H9 (cell line): Measurements from ENCODE around the gene ARPC2. TPM values are rescaled to one million over a fixed set of nuclear protein-coding genes. Genes with fewer than 3 reads are reported as not detected.

Experiments used
- DNase-seq: peaks from one replicate; pipeline ENCODE4 v3.0.0-alpha.2; 2017
- H2AFZ ChIP-seq: one replicate; pipeline ENCODE4 v1.6.1; 2013; ENCODE audit warnings: mild to moderate bottlenecking, low read length, control low read depth, moderate library complexity
- H2AK5ac ChIP-seq: 2 replicates; pipeline ENCODE4 v1.6.1; 2013; ENCODE audit warnings: low read length, control low read depth, mixed read lengths; ENCODE audit not compliant: insufficient read length
- H2BK120ac ChIP-seq: one replicate; pipeline ENCODE4 v1.6.1; 2013; ENCODE audit warnings: low read depth, mild to moderate bottlenecking, low read length, control low read depth, inconsistent platforms; ENCODE audit not compliant: poor library complexity, severe bottlenecking
- H2BK12ac ChIP-seq: 2 replicates; pipeline ENCODE4 v1.6.1; 2013; ENCODE audit warnings: low read length, control low read depth, mixed read lengths, low read depth; ENCODE audit not compliant: insufficient read length
- H2BK15ac ChIP-seq: 2 replicates; pipeline ENCODE4 v1.6.1; 2013; ENCODE audit warnings: low read depth, low read length, control low read depth
- H2BK20ac ChIP-seq: one replicate; pipeline ENCODE4 v1.6.1; 2013; ENCODE audit warnings: low read depth, mild to moderate bottlenecking, low read length, control low read depth, inconsistent platforms; ENCODE audit not compliant: poor library complexity, severe bottlenecking
- H2BK5ac ChIP-seq: 2 replicates; pipeline ENCODE4 v1.6.1; 2013; ENCODE audit warnings: low read length, control low read depth, mixed read lengths; ENCODE audit not compliant: insufficient read length
- H3K14ac ChIP-seq: 2 replicates; pipeline ENCODE4 v1.6.1; 2013; ENCODE audit warnings: low read length, control low read depth; ENCODE audit not compliant: insufficient read depth
- H3K18ac ChIP-seq: 2 replicates; pipeline ENCODE4 v1.6.1; 2013; ENCODE audit warnings: low read depth, mild to moderate bottlenecking, mixed read lengths, low read length, control low read depth; ENCODE audit not compliant: insufficient read length
- H3K23ac ChIP-seq: 2 replicates; pipeline ENCODE4 v1.6.1; 2013; ENCODE audit warnings: low read length, control low read depth, mixed read lengths, low read depth; ENCODE audit not compliant: insufficient read length
- H3K23me2 ChIP-seq: 2 replicates; pipeline ENCODE4 v1.6.1; 2013; ENCODE audit warnings: low read depth, mild to moderate bottlenecking, mixed read lengths, low read length, control low read depth; ENCODE audit not compliant: insufficient read length, poor library complexity, severe bottlenecking
- H3K27ac ChIP-seq: 2 replicates; pipeline ENCODE4 v1.5.1; 2013; ENCODE audit warnings: low read length, control low read depth, mixed read lengths, low read depth; ENCODE audit not compliant: insufficient read length
- H3K27me3 ChIP-seq: 2 replicates; pipeline ENCODE4 v1.6.1; 2013; ENCODE audit warnings: low read length, control low read depth, inconsistent platforms; ENCODE audit not compliant: insufficient read depth
- H3K4ac ChIP-seq: 2 replicates; pipeline ENCODE4 v1.6.1; 2013; ENCODE audit warnings: low read depth, mild to moderate bottlenecking, control low read depth, inconsistent platforms, low read length, moderate library complexity
- H3K4me1 ChIP-seq: 2 replicates; pipeline ENCODE4 v1.6.1; 2013; ENCODE audit warnings: low read length, control low read depth, inconsistent platforms; ENCODE audit not compliant: insufficient read depth
- H3K4me2 ChIP-seq: 2 replicates; pipeline ENCODE4 v1.6.1; 2013; ENCODE audit warnings: low read length, control low read depth, mixed read lengths; ENCODE audit not compliant: insufficient read length, insufficient read depth
- H3K56ac ChIP-seq: 2 replicates; pipeline ENCODE4 v1.6.1; 2013; ENCODE audit warnings: low read depth, mild to moderate bottlenecking, mixed read lengths, low read length, control low read depth; ENCODE audit not compliant: insufficient read length
- H3K79me1 ChIP-seq: 2 replicates; pipeline ENCODE4 v1.6.1; 2013; ENCODE audit warnings: low read depth, mild to moderate bottlenecking, moderate library complexity, low read length, control low read depth, inconsistent platforms; ENCODE audit not compliant: insufficient read depth, poor library complexity, severe bottlenecking
- H3K79me2 ChIP-seq: 2 replicates; pipeline ENCODE4 v1.6.1; 2013; ENCODE audit warnings: low read length, control low read depth, inconsistent platforms; ENCODE audit not compliant: insufficient read depth
- H3K9ac ChIP-seq: 2 replicates; pipeline ENCODE4 v1.6.1; 2013; ENCODE audit warnings: low read length, control low read depth, mixed read lengths; ENCODE audit not compliant: insufficient read length; ENCODE audit errors: extremely low read depth
- H3K9me3 ChIP-seq: one replicate; pipeline ENCODE4 v1.6.1; 2013; ENCODE audit warnings: low read depth, low read length, inconsistent platforms; ENCODE audit not compliant: control insufficient read depth
- H3T11ph ChIP-seq: one replicate; pipeline ENCODE4 v1.6.1; 2013; ENCODE audit warnings: mild to moderate bottlenecking, low read length, control low read depth, inconsistent platforms
- H4K20me1 ChIP-seq: one replicate; pipeline ENCODE4 v1.6.1; 2013; ENCODE audit not compliant: control insufficient read depth, insufficient read length, insufficient read depth
- H4K5ac ChIP-seq: 2 replicates; pipeline ENCODE4 v1.6.1; 2013; ENCODE audit warnings: low read depth, mild to moderate bottlenecking, mixed read lengths, low read length, control low read depth; ENCODE audit not compliant: insufficient read length
- H4K8ac ChIP-seq: replicated peaks from 2 replicates; pipeline ENCODE4 v1.6.1; 2013; ENCODE audit warnings: low read length, control low read depth, mixed read lengths, low read depth; ENCODE audit not compliant: insufficient read length
- H4K91ac ChIP-seq: 2 replicates; pipeline ENCODE4 v1.6.1; 2013; ENCODE audit warnings: low read depth, mild to moderate bottlenecking, moderate library complexity, mixed read lengths, low read length, control low read depth; ENCODE audit not compliant: insufficient read length
- H3K27ac Mint-ChIP-seq, 3 experiments: 2 replicates in 2 of 3; 3 replicates in 1 of 3; pipeline ENCODE4 v1.8.0; 2020 to 2021; ENCODE audit warnings: mixed read lengths in 3 of 3, mild to moderate bottlenecking in 1 of 3, moderate library complexity in 1 of 3
- H3K27me3 Mint-ChIP-seq: 2 replicates; pipeline ENCODE4 v1.8.0; 2021; ENCODE audit warnings: low read depth, mild to moderate bottlenecking, moderate library complexity, mixed read lengths
- H3K36me3 Mint-ChIP-seq, 3 experiments: 2 replicates in 2 of 3; 3 replicates in 1 of 3; pipeline ENCODE4 v1.8.0; 2020 to 2021; ENCODE audit warnings: low read depth in 3 of 3, mixed read lengths in 3 of 3; ENCODE audit not compliant: insufficient read depth in 1 of 3
- H3K4me1 Mint-ChIP-seq, 2 experiments: 2 replicates each; pipeline ENCODE4 v1.8.0; 2020; ENCODE audit warnings: mixed read lengths in 2 of 2
- H3K4me3 Mint-ChIP-seq, 2 experiments: 2 replicates in 1 of 2; 3 replicates in 1 of 2; pipeline ENCODE4 v1.8.0; 2020 to 2021; ENCODE audit warnings: mild to moderate bottlenecking in 2 of 2, mixed read lengths in 2 of 2, moderate library complexity in 1 of 2
- H3K9me3 Mint-ChIP-seq, 2 experiments: 2 replicates in 1 of 2; 3 replicates in 1 of 2; pipeline ENCODE4 v1.8.0; 2020; ENCODE audit warnings: mild to moderate bottlenecking in 2 of 2, mixed read lengths in 2 of 2, moderate library complexity in 1 of 2
- WGBS: extraction: QIAGEN DNeasy Blood & Tissue Kit; methylation state at CpG from one replicate; pipeline ENCODE4 v1.1.7; 2013; ENCODE audit warnings: missing lambda C conversion rate, low lambda C conversion rate, mixed read lengths; ENCODE audit not compliant: insufficient read length; ENCODE audit errors: extremely low coverage; 5-methylcytosine and 5-hydroxymethylcytosine counted together
- total RNA-seq: library from RNA; stranded (reverse); gene quantifications from 2 replicates; pipeline ENCODE4 v1.2.1, GENCODE V29; 2021
- TF ChIP-seq, protein P1 (sequence below): fragments of 200-600 bp; sonication (generic); conservative IDR thresholded peaks from 3 replicates; pipeline ENCODE4 v1.8.0; 2021; ENCODE audit warnings: antibody characterized with exemption, mild to moderate bottlenecking

The ARPC2 gene
- total RNA-seq, 1 experiment from 2014 or later, result 197 TPM

DNA sequence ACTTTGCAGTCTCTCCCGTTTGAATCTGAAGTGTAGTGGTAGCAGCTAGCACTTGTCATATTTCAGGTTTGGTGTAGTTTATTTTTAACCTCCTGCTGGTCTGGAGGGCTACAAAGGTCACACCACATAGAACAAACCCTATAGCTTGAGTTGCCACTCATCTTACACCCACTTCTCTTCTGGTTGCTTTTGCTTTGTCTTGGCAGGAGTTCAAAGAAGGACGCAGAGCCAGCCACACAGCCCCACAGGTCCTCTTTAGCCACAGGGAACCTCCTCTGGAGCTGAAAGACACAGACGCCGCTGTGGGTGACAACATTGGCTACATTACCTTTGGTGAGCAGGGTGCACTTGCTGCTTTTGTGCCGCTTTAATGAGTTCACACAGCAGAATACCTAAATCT, 28.2 kb downstream of the ARPC2 start:
- Histone ChIP-seq H2BK20ac (no peak overlapping the region), H3K18ac (no peak overlapping the region), H3T11ph (no peak overlapping the region), H3K56ac (no peak overlapping the region), H3K79me2 (no peaks in the 10 kb centered on the region), H4K20me1 (no peaks in the 10 kb centered on the region), H3K4me1 (no peaks in the 10 kb centered on the region), H2BK12ac (no peak overlapping the region), H2BK120ac (no peak overlapping the region), H3K27ac (no peak overlapping the region), H3K27me3 (no peaks in the 10 kb centered on the region), H3K23me2 (no peaks in the 10 kb centered on the region), H4K8ac (no peak overlapping the region), H2AFZ (no peak overlapping the region), H3K9me3 (no peaks in the 10 kb centered on the region), H4K91ac (no peak overlapping the region), H4K5ac (no peak overlapping the region), H3K4me2 (no peak overlapping the region), H3K23ac (no peak overlapping the region), H3K14ac (no peak overlapping the region), H2BK5ac (no peak overlapping the region), H3K4ac (no peak overlapping the region), H3K79me1 (no peaks in the 10 kb centered on the region), H2AK5ac (no peak overlapping the region), H3K9ac (no peak overlapping the region), H2BK15ac (no peak overlapping the region)
- no peak for DNase-seq
- Mint-ChIP-seq H3K4me1 (no peaks in the 10 kb centered on the region), H3K36me3 (peaks cover 44 to 98% (median 75%) of the 10 kb centered on the region in 3 experiments; a peak in 6 of 7 replicates), H3K27me3 (no peaks in the 10 kb centered on the region), H3K27ac (no peak overlapping the region), H3K4me3 (no peak overlapping the region), H3K9me3 (no peaks in the 10 kb centered on the region)
- no CpG with 5 or more reads among the region's 5 CpGs for WGBS
- TF ChIP-seq, protein P1, sequence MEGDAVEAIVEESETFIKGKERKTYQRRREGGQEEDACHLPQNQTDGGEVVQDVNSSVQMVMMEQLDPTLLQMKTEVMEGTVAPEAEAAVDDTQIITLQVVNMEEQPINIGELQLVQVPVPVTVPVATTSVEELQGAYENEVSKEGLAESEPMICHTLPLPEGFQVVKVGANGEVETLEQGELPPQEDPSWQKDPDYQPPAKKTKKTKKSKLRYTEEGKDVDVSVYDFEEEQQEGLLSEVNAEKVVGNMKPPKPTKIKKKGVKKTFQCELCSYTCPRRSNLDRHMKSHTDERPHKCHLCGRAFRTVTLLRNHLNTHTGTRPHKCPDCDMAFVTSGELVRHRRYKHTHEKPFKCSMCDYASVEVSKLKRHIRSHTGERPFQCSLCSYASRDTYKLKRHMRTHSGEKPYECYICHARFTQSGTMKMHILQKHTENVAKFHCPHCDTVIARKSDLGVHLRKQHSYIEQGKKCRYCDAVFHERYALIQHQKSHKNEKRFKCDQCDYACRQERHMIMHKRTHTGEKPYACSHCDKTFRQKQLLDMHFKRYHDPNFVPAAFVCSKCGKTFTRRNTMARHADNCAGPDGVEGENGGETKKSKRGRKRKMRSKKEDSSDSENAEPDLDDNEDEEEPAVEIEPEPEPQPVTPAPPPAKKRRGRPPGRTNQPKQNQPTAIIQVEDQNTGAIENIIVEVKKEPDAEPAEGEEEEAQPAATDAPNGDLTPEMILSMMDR, result no peak
